Measurements from ENCODE around the gene HOXD13. TPM values are rescaled to one million over a fixed set of nuclear protein-coding genes. Genes with fewer than 3 reads are reported as not detected.
A peak's percentile ranks its signal among the peaks of the same experiment; 100 is the strongest.

HOXD13 gene
- total RNA-seq, 1 donor from 2014 or later: 1.1 TPM

DNA sequence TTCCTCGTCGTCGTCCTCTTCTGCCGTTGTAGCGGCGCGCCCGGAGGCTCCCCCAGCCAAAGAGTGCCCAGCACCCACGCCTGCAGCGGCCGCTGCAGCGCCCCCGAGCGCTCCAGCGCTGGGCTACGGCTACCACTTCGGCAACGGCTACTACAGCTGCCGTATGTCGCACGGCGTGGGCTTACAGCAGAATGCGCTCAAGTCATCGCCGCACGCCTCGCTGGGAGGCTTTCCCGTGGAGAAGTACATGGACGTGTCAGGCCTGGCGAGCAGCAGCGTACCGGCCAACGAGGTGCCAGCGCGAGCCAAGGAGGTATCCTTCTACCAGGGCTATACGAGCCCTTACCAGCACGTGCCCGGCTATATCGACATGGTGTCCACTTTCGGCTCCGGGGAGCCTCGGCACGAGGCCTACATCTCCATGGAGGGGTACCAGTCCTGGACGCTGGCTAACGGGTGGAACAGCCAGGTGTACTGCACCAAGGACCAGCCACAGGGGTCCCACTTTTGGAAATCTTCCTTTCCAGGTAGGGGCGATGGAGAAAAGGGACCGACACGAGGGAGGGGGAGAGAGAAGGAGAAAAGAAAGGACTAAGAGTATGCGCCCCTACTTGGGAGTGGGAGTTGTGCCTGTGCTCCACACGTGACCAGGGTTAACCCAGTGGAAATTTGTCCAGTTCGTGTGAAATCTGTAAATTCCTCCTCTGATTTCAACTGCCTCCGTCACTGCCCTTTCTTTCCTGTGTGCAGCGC lies 800 bp downstream of the HOXD13 start:
- DNase-seq (ENCODE audit: low spot score): no peak

- no peak for DNase-seq (ENCODE audit: low spot score)
These were observed 1.4 kb downstream of the HOXD13 start for GRCh38 chr2:176093898-176094249.

DNA sequence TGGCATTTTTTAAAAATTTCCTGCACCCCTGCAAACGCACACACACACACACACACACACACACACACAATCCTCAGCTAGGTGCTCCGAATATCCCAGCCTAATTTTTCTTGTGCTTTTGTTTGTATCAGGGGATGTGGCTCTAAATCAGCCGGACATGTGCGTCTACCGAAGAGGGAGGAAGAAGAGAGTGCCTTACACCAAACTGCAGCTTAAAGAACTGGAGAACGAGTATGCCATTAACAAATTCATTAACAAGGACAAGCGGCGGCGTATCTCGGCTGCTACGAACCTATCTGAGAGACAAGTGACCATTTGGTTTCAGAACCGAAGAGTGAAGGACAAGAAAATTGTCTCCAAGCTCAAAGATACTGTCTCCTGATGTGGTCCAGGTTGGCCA lies 1.8 kb downstream of the HOXD13 start:
- DNase-seq (ENCODE audit: low spot score): no peak

DNA sequence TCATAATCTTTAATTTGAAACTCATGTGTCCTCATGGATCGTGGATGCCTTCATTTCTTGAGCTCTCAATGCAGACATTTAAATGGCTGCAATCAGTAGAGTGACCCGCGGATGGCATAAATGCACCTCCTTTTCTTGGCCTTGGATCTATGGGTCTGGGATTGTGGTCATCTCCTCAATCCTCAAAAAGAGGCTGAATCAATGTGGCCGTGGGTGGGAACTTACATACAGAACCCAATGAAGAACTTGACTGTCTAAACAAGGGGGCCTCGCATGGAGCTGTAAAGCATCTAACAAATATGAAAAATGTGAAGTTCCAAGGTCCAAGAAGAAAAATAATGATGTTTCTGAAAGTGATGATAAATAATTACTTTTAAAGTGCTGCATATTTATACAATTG lies 2.9 kb downstream of the HOXD13 start:
- no peak for DNase-seq (ENCODE audit: low spot score)

DNA sequence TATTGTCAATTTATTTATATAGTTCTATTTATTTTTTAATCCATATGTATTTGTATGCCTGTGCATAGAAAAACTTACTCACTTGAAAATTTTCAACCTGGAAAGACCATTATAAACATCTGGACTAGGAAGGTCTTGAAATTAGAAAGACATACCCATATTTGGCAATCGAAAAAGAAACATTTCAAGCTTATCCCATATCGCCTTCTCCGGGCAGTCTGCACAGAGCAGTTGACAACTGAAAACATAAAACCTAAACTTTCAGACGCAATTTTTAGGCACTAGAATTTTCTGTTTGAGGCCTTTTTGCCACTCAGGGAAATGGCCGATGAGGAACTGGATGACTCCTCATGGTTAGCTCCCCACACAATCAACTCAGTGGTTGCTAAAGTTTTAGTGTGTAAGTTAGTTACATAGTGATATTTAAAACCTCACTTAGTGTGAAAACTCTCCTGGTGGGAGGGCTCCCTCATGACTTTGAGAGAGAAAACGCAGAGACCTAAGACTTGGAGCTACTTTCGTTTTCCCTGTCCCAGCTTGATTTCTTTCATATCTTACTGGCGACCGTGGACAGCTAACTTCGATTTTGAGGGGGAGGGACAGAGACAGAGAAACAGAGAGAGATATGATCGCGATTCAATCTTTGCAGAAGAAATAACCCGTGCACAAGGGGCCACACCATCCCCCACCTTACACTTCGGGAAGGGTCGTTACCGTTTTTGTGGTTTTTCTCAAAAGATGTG lies 3.9 kb downstream of the HOXD13 start:
- no peak for DNase-seq (ENCODE audit: low spot score)

DNA sequence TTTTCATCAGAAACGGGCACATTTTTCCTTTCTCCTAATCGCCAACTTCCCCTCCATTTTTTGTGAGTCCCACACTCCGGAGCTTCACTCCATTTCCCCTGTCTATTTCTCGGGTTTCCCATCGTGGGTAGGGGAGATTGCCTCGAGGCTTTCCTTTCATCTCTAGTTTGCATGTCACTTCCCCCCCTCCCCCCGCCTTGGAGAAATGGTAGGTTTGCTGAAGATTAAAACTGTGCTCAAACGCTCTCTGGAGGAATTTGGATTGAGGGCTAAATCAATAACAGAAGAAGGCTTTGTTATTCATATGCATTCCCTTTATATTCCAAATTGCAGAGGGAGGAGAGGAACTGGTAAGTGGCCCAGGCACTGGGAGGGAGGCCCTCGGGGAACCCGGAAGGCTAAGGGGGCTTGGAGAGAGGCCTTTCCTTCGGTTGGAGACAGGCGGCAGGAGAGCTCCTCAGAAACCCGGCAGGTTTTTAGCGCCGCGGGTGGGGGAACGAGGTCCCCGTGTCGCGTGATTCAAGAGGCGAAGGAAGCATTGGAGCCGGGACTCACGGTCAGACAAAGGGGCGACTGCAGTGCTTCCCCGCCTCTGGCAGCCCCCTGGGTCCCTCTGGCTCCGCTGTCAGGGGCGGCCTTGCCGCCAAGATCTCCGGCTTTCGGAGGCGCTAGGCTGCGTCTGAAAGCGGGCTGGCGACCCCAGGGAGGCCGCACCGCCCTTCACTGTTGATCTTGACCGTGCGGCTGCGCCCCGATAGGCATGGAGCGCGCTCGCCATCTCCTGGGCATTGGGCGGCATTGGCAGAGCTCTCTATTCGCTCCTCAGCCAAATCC lies 4.7 kb downstream of the HOXD13 start:
- DNase-seq (ENCODE audit: low spot score): peak; percentile 89

DNA sequence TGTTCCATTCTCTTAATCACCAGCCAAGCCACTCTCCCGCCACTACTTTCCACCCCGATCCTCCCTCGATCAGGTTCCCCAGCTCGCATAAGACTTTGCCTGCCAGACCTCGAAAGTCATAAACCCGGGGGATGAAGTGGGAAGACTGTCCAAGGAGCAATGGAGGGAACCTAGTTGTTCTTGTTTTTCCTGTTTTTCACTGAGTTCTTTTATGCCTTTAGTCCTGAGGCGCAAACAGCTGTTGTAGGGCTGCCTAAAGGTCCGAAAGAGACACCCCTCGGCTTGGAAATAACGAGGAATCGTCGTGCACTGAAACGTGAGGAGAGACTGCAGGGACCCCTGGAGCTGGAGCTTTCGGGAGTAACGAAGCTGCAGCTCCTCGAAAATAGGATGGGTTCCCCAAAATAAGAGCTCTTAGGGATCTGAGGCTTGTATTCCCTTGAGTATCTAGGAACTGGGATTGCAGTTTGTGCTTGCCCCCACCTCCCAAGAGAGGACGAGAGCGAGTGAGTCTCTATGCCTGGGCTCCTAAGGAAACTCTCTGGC lies 5.4 kb downstream of the HOXD13 start:
- no peak for DNase-seq (ENCODE audit: low spot score)

DNA sequence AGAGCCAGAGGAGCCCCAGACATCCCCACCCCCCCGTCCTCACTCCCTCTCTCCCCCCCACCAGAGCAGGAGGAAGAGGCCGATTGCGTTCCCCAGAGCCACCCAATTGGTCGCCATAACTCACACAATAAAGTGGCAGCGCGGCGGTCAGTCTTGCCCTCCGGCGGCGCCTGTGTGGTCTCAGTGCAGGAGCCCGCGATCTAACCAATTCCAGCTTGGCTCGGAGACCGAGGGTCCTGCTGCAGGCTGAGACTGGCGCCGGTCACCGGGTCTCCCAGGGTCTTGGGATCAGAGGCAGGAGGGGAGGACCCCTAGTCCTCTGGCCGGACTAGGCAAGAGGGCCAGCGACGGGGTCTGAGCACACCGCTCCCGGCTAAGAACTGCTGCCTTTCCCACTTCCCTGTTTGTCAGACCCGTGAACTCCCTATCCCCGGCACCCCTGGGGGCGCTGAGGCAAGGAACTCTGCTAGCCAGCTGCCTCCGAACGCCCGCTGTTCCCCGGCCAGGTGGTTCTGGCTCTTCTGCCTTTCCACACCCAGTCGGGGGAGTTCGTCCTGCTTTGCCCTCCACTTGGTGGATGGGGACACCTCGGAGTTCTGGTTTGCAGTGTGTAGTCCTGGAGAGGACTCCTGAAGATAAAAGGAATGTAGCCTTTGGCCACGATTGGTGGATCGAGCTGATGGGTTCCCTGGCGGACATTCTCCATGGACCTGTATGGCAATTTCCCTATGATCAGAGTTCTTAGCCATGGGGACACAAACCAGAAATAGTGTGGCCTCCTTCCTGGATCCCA lies 6.0 kb downstream of the HOXD13 start:
- peak; percentile 84 for DNase-seq (ENCODE audit: low spot score)

DNA sequence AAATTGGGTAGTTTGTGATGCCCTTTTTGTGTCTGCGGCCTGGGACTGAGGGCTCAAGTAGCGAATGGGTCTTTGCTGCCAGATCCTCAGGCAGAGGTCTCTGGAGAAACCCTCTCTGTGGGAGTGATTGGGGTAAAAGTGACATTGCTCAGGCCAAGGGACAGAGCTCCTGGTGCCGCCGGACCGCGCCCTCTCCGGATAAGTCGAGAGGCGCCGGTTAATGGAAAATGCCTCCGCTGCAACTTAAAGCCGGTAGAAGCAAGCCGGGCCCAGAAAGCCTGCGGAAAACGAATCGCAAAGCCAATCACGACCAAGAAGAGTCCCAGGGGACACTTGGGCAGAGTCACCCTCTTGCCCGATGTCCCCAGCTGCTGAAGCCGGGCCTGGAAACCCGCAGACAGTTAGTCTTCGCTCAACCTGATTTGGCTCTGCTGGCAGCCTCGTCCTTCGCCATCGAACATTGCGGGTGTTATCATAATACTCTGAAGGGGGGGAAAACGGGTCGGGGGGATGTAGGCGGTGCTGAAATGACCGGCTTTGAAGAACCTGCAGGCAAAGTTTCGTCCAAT lies 6.7 kb downstream of the HOXD13 start:
- no peak for DNase-seq (ENCODE audit: low spot score)

DNA sequence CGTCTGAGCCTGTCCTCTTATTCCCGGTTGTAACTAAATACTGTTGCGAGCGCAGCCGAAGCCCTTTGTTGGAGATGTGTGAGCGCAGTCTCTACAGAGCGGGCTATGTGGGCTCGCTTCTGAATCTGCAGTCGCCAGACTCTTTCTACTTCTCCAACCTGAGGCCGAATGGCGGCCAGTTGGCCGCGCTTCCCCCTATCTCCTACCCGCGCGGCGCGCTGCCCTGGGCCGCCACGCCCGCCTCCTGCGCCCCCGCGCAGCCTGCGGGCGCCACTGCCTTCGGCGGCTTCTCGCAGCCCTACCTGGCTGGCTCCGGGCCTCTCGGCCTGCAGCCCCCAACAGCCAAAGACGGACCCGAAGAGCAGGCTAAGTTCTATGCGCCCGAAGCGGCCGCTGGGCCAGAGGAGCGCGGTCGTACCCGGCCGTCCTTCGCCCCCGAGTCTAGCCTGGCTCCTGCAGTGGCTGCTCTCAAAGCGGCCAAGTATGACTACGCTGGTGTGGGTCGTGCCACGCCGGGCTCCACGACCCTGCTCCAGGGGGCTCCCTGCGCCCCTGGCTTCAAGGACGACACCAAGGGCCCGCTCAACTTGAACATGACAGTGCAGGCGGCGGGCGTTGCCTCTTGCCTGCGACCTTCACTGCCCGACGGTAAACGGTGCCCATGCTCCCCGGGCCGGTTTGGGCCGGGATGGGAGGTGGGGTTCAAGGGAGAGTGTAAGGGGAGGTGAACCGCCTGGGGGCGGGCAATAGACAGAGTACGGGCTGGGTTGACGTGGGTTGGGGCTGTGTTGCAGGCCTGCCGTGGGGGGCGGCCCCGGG lies 7.4 kb downstream of the HOXD13 start, which contains the start of gene HOXD12:
Gene HOXD12 (plus strand): TSS at position 68 of the 819 bp plus-strand sequence. CDS start 7 bp downstream, at position 75.
- no peak for DNase-seq (ENCODE audit: low spot score)

- DNase-seq (ENCODE audit: low spot score): no peak
These were observed 8.1 kb downstream of the HOXD13 start for GRCh38 chr2:176100547-176101140.

- DNase-seq (ENCODE audit: low spot score): no peak
These were observed 8.8 kb downstream of the HOXD13 start for GRCh38 chr2:176101216-176101830.

DNA sequence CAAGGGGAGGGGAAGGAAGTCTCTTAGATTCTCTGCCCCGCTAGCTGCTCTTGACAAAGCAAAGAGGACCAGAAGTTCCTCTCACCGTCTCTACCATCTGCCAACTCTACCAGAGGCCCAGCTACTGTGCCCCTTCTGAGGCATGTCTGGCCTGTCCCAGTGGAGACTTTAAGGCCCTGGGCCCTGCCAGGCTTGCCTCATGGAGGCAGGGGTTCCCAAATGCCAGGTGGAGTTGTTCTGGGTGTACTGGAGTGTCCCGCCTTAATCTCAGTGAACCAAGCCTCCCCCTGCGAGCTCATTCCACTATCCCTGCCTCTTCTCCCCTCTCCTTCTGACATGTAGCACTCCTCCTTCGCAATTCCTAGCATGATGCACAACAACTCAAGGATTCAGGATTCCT lies 9.3 kb downstream of the HOXD13 start:
- no peak for DNase-seq (ENCODE audit: low spot score)

DNA sequence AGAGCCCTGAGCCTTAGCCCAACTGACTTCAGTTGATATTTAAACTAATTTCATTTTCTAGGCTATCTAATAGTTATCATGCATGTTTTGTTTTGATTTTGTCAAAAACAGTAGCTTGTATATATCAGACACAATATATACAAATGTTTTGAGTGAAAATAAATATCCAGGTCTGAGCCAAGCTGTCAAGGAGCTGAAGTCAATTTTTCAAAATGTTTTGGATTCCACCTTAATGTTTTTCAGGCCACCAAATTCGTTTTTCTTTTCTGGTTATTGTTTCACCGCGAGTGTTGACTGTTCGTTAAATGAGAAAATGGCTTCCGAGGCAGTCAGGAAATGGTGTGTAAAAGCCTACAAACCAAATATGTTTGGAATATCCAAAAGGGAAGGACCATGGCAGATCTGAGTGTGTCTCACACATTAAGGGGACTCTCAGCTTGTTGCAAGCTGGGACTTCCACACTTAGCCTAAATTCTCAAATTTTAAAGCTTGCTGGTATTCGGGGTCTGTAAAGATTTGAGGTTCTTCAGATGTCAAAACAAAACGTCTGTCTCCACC lies 9.9 kb downstream of the HOXD13 start:
- no peak for DNase-seq (ENCODE audit: low spot score)

DNA sequence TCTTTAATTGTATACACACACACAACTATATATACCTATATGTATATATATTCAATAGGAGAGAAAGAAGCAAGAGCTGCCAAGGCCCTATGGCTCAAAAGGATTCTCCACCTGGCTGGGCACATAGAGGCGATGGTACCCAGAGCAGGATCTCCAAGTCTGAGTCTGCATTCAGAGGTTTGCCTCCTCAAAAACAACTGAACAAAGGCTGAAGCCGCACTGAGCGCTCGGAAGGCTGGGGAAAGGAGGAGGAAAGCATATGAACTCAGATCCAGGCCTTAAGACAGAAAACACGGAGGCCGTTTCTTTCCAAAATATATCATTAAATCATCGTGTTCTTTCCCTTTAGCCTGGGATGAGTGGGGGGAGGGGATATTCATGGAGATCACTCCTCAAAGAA lies 10.7 kb downstream of the HOXD13 start:
- DNase-seq (ENCODE audit: low spot score): no peak

DNA sequence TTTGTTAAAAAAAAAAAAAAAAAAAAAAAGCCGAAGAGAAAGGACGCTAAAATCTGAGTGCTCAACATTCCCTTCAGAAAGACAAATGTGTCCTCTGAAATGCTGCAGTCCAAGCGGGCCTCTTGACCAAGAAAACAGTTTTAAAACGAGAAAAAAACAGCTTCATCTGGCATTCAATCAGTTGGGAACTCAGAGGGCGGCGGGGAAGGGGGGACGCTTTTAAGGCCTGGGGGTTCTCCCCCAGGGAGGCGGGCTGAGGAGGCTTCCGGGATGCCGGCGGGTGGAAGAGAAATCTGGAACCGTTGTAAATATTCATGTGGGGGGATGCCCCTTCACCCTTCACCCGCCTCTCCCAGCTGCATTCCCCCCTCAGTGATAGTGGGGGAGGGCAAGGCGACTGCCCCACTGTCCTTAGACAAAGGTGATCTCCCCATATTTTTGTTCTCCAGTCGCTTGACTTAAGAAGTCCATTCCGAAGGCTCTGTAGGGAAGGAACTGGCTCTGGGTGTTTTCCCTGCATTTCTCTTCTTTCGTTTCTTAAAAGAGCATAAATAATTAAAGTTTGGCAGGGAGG lies 11.3 kb downstream of the HOXD13 start:
- DNase-seq (ENCODE audit: low spot score): no peak

DNA sequence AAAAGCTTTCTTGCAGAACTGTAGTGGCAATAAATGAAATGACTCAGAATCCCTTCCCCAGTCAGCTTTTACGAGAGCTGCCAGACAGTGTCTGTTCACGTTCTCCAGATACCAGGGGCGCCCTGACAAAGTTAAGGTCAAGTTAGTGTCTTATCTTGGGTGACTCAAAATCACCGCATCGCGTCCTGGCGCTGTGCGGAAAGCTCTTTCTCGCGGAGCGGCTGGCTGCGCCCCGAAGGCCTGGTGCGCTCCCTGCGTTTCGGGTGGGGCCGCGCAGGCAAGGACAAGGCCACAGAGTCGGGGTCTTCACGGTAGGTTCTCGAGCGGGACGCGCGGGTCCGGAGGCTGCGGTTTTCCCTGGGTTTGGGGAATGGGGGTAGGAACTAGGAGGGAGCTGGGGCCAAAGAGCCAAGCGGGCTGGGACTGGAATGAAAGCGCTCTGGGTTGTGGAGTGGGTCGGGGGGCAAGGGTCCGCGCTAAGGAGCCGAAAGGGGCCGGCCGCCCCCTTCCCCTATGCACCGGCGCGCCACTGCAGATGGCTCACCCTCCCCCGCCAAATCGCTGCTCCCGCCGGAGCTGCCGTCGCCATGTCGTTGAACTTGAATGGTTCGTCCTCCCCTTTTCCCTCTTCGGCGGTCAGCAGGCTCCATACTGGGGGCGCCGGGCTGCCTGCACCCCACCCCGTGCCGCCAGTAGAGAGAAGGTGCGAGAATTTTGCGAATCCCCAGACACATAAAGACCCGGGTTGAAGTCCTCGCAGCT lies 12.0 kb downstream of the HOXD13 start:
- DNase-seq (ENCODE audit: low spot score): peak; percentile 89

Data from mesenteric fat pad (tissue), 1 donor.